A549 (cell line): Measurements from ENCODE around the gene FOXJ3. TPM values are rescaled to one million over a fixed set of nuclear protein-coding genes. Genes with fewer than 3 reads are reported as not detected.

Source experiments
- ATAC-seq, 2 experiments: fragments of 200-7000 bp in 1 of 2; fragments of >200 bp in 1 of 2; cut with Nextera tagmentation in 1 of 2; cut with Tn5 transposase in 1 of 2; 3 replicates each; pipeline versions ENCODE4 v1.8.0 to v1.9.1; 2018 to 2020; ENCODE audit warnings: mild to moderate bottlenecking in 1 of 2, moderate library complexity in 1 of 2
- CTCF ChIA-PET: fragments of 300-600 bp; sonication (Branson Sonifier 250); formaldehyde crosslinking; extraction: SDS; loops from one replicate; lab custom pipeline; 2021; ENCODE audit warnings: antibody characterized with exemption, inconsistent platforms; lab: Yijun Ruan, JAX
- POLR2A ChIA-PET: fragments of 350-600 bp; formaldehyde crosslinking; extraction: SDS; loops from one replicate; lab custom pipeline; 2021; ENCODE audit warnings: antibody characterized with exemption, inconsistent platforms; lab: Yijun Ruan, JAX
- DNase-seq, 2 experiments: peaks; one replicate each; pipeline versions ENCODE4 v3.0.0 to v3.0.0-alpha.2; 2011 to 2016; ENCODE audit warnings: low read depth in 1 of 2, low spot score in 1 of 2
- FAIRE-seq: peaks from 2 replicates; lab custom pipeline; 2011; peaks lifted over from hg19 to GRCh38; lab: Jason Lieb, UNC
- H3K27ac ChIP-seq, 2 experiments: fragments of >200 bp; sonication (Bioruptor Twin); formaldehyde crosslinking; 3 replicates each; pipeline ENCODE4 v1.5.1; 2016 to 2017
- H3K4me1 ChIP-seq: fragments of >200 bp; sonication (Bioruptor Twin); formaldehyde crosslinking; 3 replicates; pipeline ENCODE4 v1.6.1; 2016
- H3K4me2 ChIP-seq: fragments of >200 bp; sonication (Bioruptor Twin); formaldehyde crosslinking; 3 replicates; pipeline ENCODE4 v1.6.1; 2016
- H3K4me3 ChIP-seq: fragments of >200 bp; sonication (Bioruptor Twin); formaldehyde crosslinking; 3 replicates; pipeline ENCODE4 v1.5.1; 2016
- H3K9me3 ChIP-seq: fragments of >200 bp; sonication (Bioruptor Twin); formaldehyde crosslinking; 3 replicates; pipeline ENCODE4 v1.6.1; 2016
- BHLHE40 ChIP-seq: IDR thresholded peaks from 2 replicates; pipeline ENCODE4 v1.6.1; 2012; ENCODE audit warnings: low read depth, low read length, inconsistent platforms
- CBX2 ChIP-seq: fragments of 200-600 bp; sonication (generic); IDR thresholded peaks from 2 replicates; pipeline ENCODE4 v1.6.1; 2016; ENCODE audit warnings: low read depth, mild to moderate bottlenecking, borderline replicate concordance
- CBX8 ChIP-seq: fragments of 200-600 bp; sonication (generic); IDR thresholded peaks from 2 replicates; pipeline ENCODE4 v1.6.1; 2016
- CEBPB ChIP-seq, 2 experiments: fragments of >200 bp in 1 of 2; sonication (Bioruptor Twin) in 1 of 2; formaldehyde crosslinking in 1 of 2; IDR thresholded peaks; 2 replicates each; pipeline ENCODE4 v1.6.1; 2012 to 2016
- CHD4 ChIP-seq: fragments of 200-600 bp; sonication (generic); IDR thresholded peaks from 2 replicates; pipeline ENCODE4 v1.6.1; 2016; ENCODE audit warnings: antibody characterized with exemption, mild to moderate bottlenecking, borderline replicate concordance
- CTCF ChIP-seq: fragments of >200 bp; sonication (Bioruptor Twin); formaldehyde crosslinking; IDR thresholded peaks from 3 replicates; pipeline ENCODE4 v1.5.1; 2016
- E2F6 ChIP-seq: IDR thresholded peaks from 2 replicates; pipeline ENCODE4 v1.6.1; 2012; ENCODE audit warnings: low read depth, borderline replicate concordance
- EHMT2 ChIP-seq: fragments of 200-600 bp; sonication (generic); IDR thresholded peaks from 2 replicates; pipeline ENCODE4 v1.6.1; 2016; ENCODE audit warnings: antibody characterized with exemption, low read depth, mild to moderate bottlenecking, moderate library complexity
- ELK1 ChIP-seq: fragments of 150-350 bp; IDR thresholded peaks from 2 replicates; pipeline ENCODE4 v1.6.1; 2014; ENCODE audit warnings: low read depth, mild to moderate bottlenecking, low read length
- EP300 ChIP-seq, 2 experiments: fragments of >200 bp; sonication (Bioruptor Twin); formaldehyde crosslinking; IDR thresholded peaks; 2 replicates in 1 of 2; 3 replicates in 1 of 2; pipeline ENCODE4 v1.6.1; 2016 to 2017
- ESRRA ChIP-seq: fragments of 150-350 bp; IDR thresholded peaks from 2 replicates; pipeline ENCODE4 v1.6.1; 2014; ENCODE audit warnings: mild to moderate bottlenecking, low read length, borderline replicate concordance
- FOSB ChIP-seq: fragments of 250-450 bp; sonication (Bioruptor Pico); IDR thresholded peaks from 2 replicates; pipeline ENCODE4 v1.5.0; 2020; ENCODE audit warnings: mild to moderate bottlenecking, moderate library complexity
- FOXS1 ChIP-seq: fragments of 250-450 bp; sonication (Bioruptor Pico); IDR thresholded peaks from 2 replicates; pipeline ENCODE4 v1.5.0; 2020; ENCODE audit warnings: mild to moderate bottlenecking, moderate library complexity
- GATA3 ChIP-seq: IDR thresholded peaks from 2 replicates; pipeline ENCODE4 v1.6.1; 2012; ENCODE audit warnings: borderline replicate concordance
- HEYL ChIP-seq: fragments of 250-450 bp; sonication (Bioruptor Pico); IDR thresholded peaks from 2 replicates; pipeline ENCODE4 v1.8.0; 2021; ENCODE audit warnings: mild to moderate bottlenecking, moderate library complexity
- JUN ChIP-seq, 2 experiments: fragments of >200 bp; sonication (Bioruptor Twin); formaldehyde crosslinking; IDR thresholded peaks; 2 replicates in 1 of 2; 3 replicates in 1 of 2; pipeline ENCODE4 v1.6.1; 2016 to 2017
- KDM1A ChIP-seq: fragments of 200-600 bp; sonication (generic); IDR thresholded peaks from 2 replicates; pipeline ENCODE4 v1.6.1; 2016; ENCODE audit warnings: low read depth, mild to moderate bottlenecking
- KDM5A ChIP-seq: fragments of 200-600 bp; sonication (generic); IDR thresholded peaks from 2 replicates; pipeline ENCODE4 v1.6.1; 2016; ENCODE audit warnings: antibody characterized with exemption, mild to moderate bottlenecking
- NFE2L2 ChIP-seq: fragments of 150-350 bp; conservative IDR thresholded peaks from 2 replicates; pipeline ENCODE4 v1.6.1; 2014; ENCODE audit warnings: low read length
- NPAS2 ChIP-seq: fragments of 250-450 bp; sonication (Bioruptor Pico); IDR thresholded peaks from 2 replicates; pipeline ENCODE4 v1.8.0; 2022; ENCODE audit warnings: mild to moderate bottlenecking, moderate library complexity, borderline replicate concordance
- PBX3 ChIP-seq: IDR thresholded peaks from 2 replicates; pipeline ENCODE4 v1.6.1; 2012
- POLR2A ChIP-seq: IDR thresholded peaks from 2 replicates; pipeline ENCODE4 v1.6.1; 2012; ENCODE audit warnings: mild to moderate bottlenecking, low read length
- POLR2AphosphoS2 ChIP-seq: conservative IDR thresholded peaks from 2 replicates; pipeline ENCODE4 v1.6.1; 2012; ENCODE audit warnings: low read length, improper control_type of control experiment, inconsistent platforms
- RARB ChIP-seq: fragments of 250-450 bp; sonication (Bioruptor Pico); IDR thresholded peaks from 2 replicates; pipeline ENCODE4 v1.8.0; 2021; ENCODE audit warnings: mild to moderate bottlenecking, moderate library complexity
- SMC3 ChIP-seq: fragments of >200 bp; sonication (Bioruptor Twin); formaldehyde crosslinking; IDR thresholded peaks from 3 replicates; pipeline ENCODE4 v1.6.1; 2018; ENCODE audit warnings: inconsistent platforms
- ZC3H11A ChIP-seq: fragments of 450-650 bp; IDR thresholded peaks from 2 replicates; pipeline ENCODE4 v1.6.1; 2014; ENCODE audit warnings: antibody characterized with exemption, mild to moderate bottlenecking
- ZFP36 ChIP-seq: fragments of 450-650 bp; IDR thresholded peaks from 2 replicates; pipeline ENCODE4 v1.6.1; 2014; ENCODE audit warnings: borderline replicate concordance; ENCODE audit not compliant: partially characterized antibody
- ZNF302 ChIP-seq: fragments of 250-450 bp; sonication (Bioruptor Pico); IDR thresholded peaks from 2 replicates; pipeline ENCODE4 v1.9.0; 2021; ENCODE audit warnings: inconsistent platforms, mild to moderate bottlenecking, moderate library complexity
- ZSCAN20 ChIP-seq: fragments of 250-450 bp; sonication (Bioruptor Pico); IDR thresholded peaks from 2 replicates; pipeline ENCODE4 v1.8.0; 2022; ENCODE audit warnings: mild to moderate bottlenecking, moderate library complexity
- WGBS: methylation state at CpG from one replicate; pipeline ENCODE4 v1.1.6; 2017; ENCODE audit errors: missing lambda C conversion rate; 5-methylcytosine and 5-hydroxymethylcytosine counted together
- polyA plus RNA-seq, 4 experiments: library from polyadenylated mRNA; depleted of rRNA in 3 of 4; stranded (reverse); fragments of >200 nt; fragmentation: RNase III in 1 of 4; extraction: RNeasy Plus Mini Kit Qiagen cat#74134 plus additional on column Dnase treatment in 1 of 4; gene quantifications; 2 replicates in 3 of 4; 3 replicates in 1 of 4; pipeline ENCODE4 v1.2.3, GENCODE V29; 2011 to 2017

The FOXJ3 gene
- polyA plus RNA-seq, 2 of the 4 experiments (the other 2 are of a cell fraction), result 16.8 to 45.0 TPM

GRCh38 chr1:42250164-42250563, 84.9 kb downstream of the FOXJ3 start:
- FAIRE-seq, result no peak
- no peak for ATAC-seq
- WGBS, result 96% methylated on average over 3 of the region's 3 CpGs
- TF ChIP-seq CHD4 (no peak), ZSCAN20 (CRISPR knock-in tag) (no peak), NPAS2 (CRISPR knock-in tag) (no peak)
- ChIA-PET CTCF (no interaction called here), POLR2A (no interaction called here)
- H3K9me3 ChIP-seq, result 0 out of 3 replicates have a peak, but pooled peaks cover 2% of the 10 kb centered on the region
- no peaks in the 10 kb centered on the region for H3K4me1 ChIP-seq
- no peak overlapping the region for H3K27ac ChIP-seq
- no peak overlapping the region for H3K4me3 ChIP-seq
- no peak overlapping the region for H3K4me2 ChIP-seq
- no peak for DNase-seq

GRCh38 chr1:42240966-42241755, 93.9 kb downstream of the FOXJ3 start:
- Histone ChIP-seq H3K4me1 (no peaks in the 10 kb centered on the region), H3K4me3 (no peak overlapping the region), H3K4me2 (no peak overlapping the region), H3K9me3 (peaks cover 9% of the 10 kb centered on the region), H3K27ac (no peak overlapping the region)
- FAIRE-seq (no peak), DNase-seq (no peak), ATAC-seq (no peak)
- ChIA-PET POLR2A (no interaction called here), CTCF (interaction anchor here (1.1 kb wide), 1 partner anchor 68 kb away, joined by 3 read pairs; no protein-coding TSS in a partner anchor)
- 81% methylated on average over 5 of the region's 5 CpGs for WGBS
- TF ChIP-seq RARB (CRISPR knock-in tag) (no peak), GATA3 (no peak), CEBPB (IDR thresholded peaks at IDR 0.05) (no peak), EP300 (IDR thresholded peaks at IDR 0.05) (no peak), KDM5A (no peak), KDM1A (no peak), SMC3 (no peak), ESRRA (no peak), PBX3 (no peak), CBX2 (no peak), E2F6 (no peak), CTCF (no peak)

GRCh38 chr1:42239555-42239954, 95.5 kb downstream of the FOXJ3 start:
- no peak for FAIRE-seq

More at GRCh38 chr1:42239555-42239954, 95.5 kb downstream of the FOXJ3 start:
- Histone ChIP-seq H3K4me2 (no peak overlapping the region), H3K4me3 (no peak overlapping the region), H3K9me3 (peaks cover 16% of the 10 kb centered on the region), H3K27ac (no peak overlapping the region), H3K4me1 (no peaks in the 10 kb centered on the region)
- ChIA-PET CTCF (no interaction called here), POLR2A (no interaction called here)
- no peak for DNase-seq
- WGBS, result 97% methylated on average over 1 of the region's 1 CpG
- TF ChIP-seq POLR2AphosphoS2, result no peak
- no peak for TF ChIP-seq ZNF302
- TF ChIP-seq NFE2L2, result no peak
- TF ChIP-seq BHLHE40, result no peak
- TF ChIP-seq FOSB (CRISPR knock-in tag), result no peak
- no peak for TF ChIP-seq ELK1
- no peak for TF ChIP-seq FOXS1 (CRISPR knock-in tag)
- no peak for TF ChIP-seq RARB (CRISPR knock-in tag)
- no peak for TF ChIP-seq POLR2A
- no peak for TF ChIP-seq EHMT2
- no peak for TF ChIP-seq JUN (IDR thresholded peaks at IDR 0.05)
- no peak for TF ChIP-seq ZC3H11A
- TF ChIP-seq ZFP36, result no peak
- no peak for TF ChIP-seq CBX8
- TF ChIP-seq HEYL, result no peak
- TF ChIP-seq SMC3, result no peak
- ATAC-seq, result no peak
